ENCODE results near the gene NPLOC4. TPM values are rescaled to one million over a fixed set of nuclear protein-coding genes. Genes with fewer than 3 reads are reported as not detected.

Gene NPLOC4
- total RNA-seq, 4 donors from 2014 or later, result 58.9 to 87.7 (median 70.8) TPM

- no peak for ATAC-seq (ENCODE audit: low FRiP score)
- no peak for DNase-seq (ENCODE audit: low spot score)
- no peak for TF ChIP-seq CTCF (IDR thresholded peaks at IDR 0.05)
Observed at GRCh38 chr17:81524039-81524864, 112.7 kb downstream of the NPLOC4 start.

GRCh38 chr17:81523402-81524038 lies 113.4 kb downstream of the NPLOC4 start:
- ATAC-seq (ENCODE audit: low FRiP score) (no peak), DNase-seq (ENCODE audit: low spot score) (no peak)
- TF ChIP-seq CTCF (IDR thresholded peaks at IDR 0.05), result no peak

- DNase-seq (ENCODE audit: low spot score), result no peak
- ATAC-seq (ENCODE audit: low FRiP score), result no peak
- no peak for TF ChIP-seq CTCF (IDR thresholded peaks at IDR 0.05)
Observed at GRCh38 chr17:81522491-81523401, 114.2 kb downstream of the NPLOC4 start.

GRCh38 chr17:81520021-81520901 lies 116.7 kb downstream of the NPLOC4 start:
- no peak for DNase-seq (ENCODE audit: low spot score)
- no peak for TF ChIP-seq CTCF (IDR thresholded peaks at IDR 0.05)
- ATAC-seq (ENCODE audit: low FRiP score), result no peak

- DNase-seq (ENCODE audit: low spot score), result no peak
- ATAC-seq (ENCODE audit: low FRiP score), result no peak
- TF ChIP-seq CTCF (IDR thresholded peaks at IDR 0.05), result no peak
Observed at GRCh38 chr17:81519284-81520020, 117.5 kb downstream of the NPLOC4 start.

Measured in omental fat pad (tissue), 4 donors.